ENCODE data around the gene EFR3B. TPM values are rescaled to one million over a fixed set of nuclear protein-coding genes. Genes with fewer than 3 reads are reported as not detected.

Gene EFR3B
- total and polyA plus RNA-seq, 7 donors = 0.59 to 12.7 (median 1.7) TPM

- TF ChIP-seq CTCF (IDR thresholded peaks at IDR 0.05) = no peak
- no peaks in the 10 kb centered on the region for H3K4me1 ChIP-seq
- DNase-seq = no peak
- no peak for ATAC-seq
- no peak overlapping the region for H3K27ac ChIP-seq
- H3K27me3 ChIP-seq (ENCODE audit: insufficient read depth in 3 of 3, low read length in 2 of 3) = no peaks in the 10 kb centered on the region
- intact Hi-C loops (cut with DNase I) = no loop called here
- H3K4me3 ChIP-seq = no peak overlapping the region
- 94 to 95% (median 94%) methylated on average over 9 of the region's 9 CpGs for WGBS, 3 donors
- H3K36me3 ChIP-seq (ENCODE audit: insufficient read depth in 1 of 2, low read depth in 1 of 2) = no peaks in the 10 kb centered on the region
- no peaks in the 10 kb centered on the region for H3K9me3 ChIP-seq
Measured at GRCh38 chr2:25115249-25115883, 73.5 kb downstream of the EFR3B start.

GRCh38 chr2:25115902-25116301 lies 74.0 kb downstream of the EFR3B start:
- 87 to 93% (median 90%) methylated on average over 4 of the region's 4 CpGs for WGBS, 3 donors
- ATAC-seq (no peak), DNase-seq (no peak)
- H3K9me3 ChIP-seq = no peaks in the 10 kb centered on the region
- no peaks in the 10 kb centered on the region for H3K36me3 ChIP-seq (ENCODE audit: insufficient read depth in 1 of 2, low read depth in 1 of 2)
- no peak overlapping the region for H3K4me3 ChIP-seq
- H3K27ac ChIP-seq = no peak overlapping the region
- H3K4me1 ChIP-seq = no peaks in the 10 kb centered on the region
- no peaks in the 10 kb centered on the region for H3K27me3 ChIP-seq (ENCODE audit: insufficient read depth in 3 of 3, low read length in 2 of 3)
- no peak for TF ChIP-seq CTCF (IDR thresholded peaks at IDR 0.05)
- intact Hi-C loops (cut with DNase I) = no loop called here

GRCh38 chr2:25116956-25117355 lies 75.1 kb downstream of the EFR3B start:
- no peak overlapping the region for H3K27ac ChIP-seq
- no peaks in the 10 kb centered on the region for H3K4me1 ChIP-seq
- WGBS, 3 donors = 73 to 88% (median 82%) methylated on average over 9 to 13 of the region's 13 CpGs
- ATAC-seq (peak in 1 of 4 donors; percentile 55), DNase-seq (no peak)
- H3K4me3 ChIP-seq = no peak overlapping the region
- no peaks in the 10 kb centered on the region for H3K36me3 ChIP-seq (ENCODE audit: insufficient read depth in 1 of 2, low read depth in 1 of 2)
- TF ChIP-seq CTCF (IDR thresholded peaks at IDR 0.05) = no peak
- intact Hi-C loops (cut with DNase I) = no loop called here
- H3K9me3 ChIP-seq = no peaks in the 10 kb centered on the region
- no peaks in the 10 kb centered on the region for H3K27me3 ChIP-seq (ENCODE audit: insufficient read depth in 3 of 3, low read length in 2 of 3)

GRCh38 chr2:25119263-25119662 lies 77.4 kb downstream of the EFR3B start:
- ATAC-seq (no peak), DNase-seq (no peak)
- no peak overlapping the region for H3K27ac ChIP-seq
- H3K9me3 ChIP-seq = no peaks in the 10 kb centered on the region
- H3K36me3 ChIP-seq (ENCODE audit: insufficient read depth in 1 of 2, low read depth in 1 of 2) = no peaks in the 10 kb centered on the region
- no peaks in the 10 kb centered on the region for H3K27me3 ChIP-seq (ENCODE audit: insufficient read depth in 3 of 3, low read length in 2 of 3)
- no peak overlapping the region for H3K4me3 ChIP-seq
- intact Hi-C loops (cut with DNase I) = no loop called here
- no peaks in the 10 kb centered on the region for H3K4me1 ChIP-seq
- no peak for TF ChIP-seq CTCF (IDR thresholded peaks at IDR 0.05)
- 84 to 89% (median 84%) methylated on average over 11 of the region's 11 CpGs for WGBS, 3 donors

- intact Hi-C loops (cut with DNase I) = no loop called here
- DNase-seq = no peak
- Histone ChIP-seq H3K4me3 (no peak overlapping the region), H3K9me3 (no peaks in the 10 kb centered on the region), H3K36me3 (ENCODE audit: insufficient read depth in 1 of 2, low read depth in 1 of 2) (no peaks in the 10 kb centered on the region), H3K27me3 (ENCODE audit: insufficient read depth in 3 of 3, low read length in 2 of 3) (no peaks in the 10 kb centered on the region), H3K27ac (no peak overlapping the region), H3K4me1 (no peaks in the 10 kb centered on the region)
- no peak for ATAC-seq
- no peak for TF ChIP-seq CTCF (IDR thresholded peaks at IDR 0.05)
- WGBS, 3 donors = 95 to 98% (median 96%) methylated on average over 3 of the region's 3 CpGs
Measured at GRCh38 chr2:25122367-25122766, 80.5 kb downstream of the EFR3B start.
